Muscle of leg (tissue), 11 donors: Measurements from ENCODE around the gene TRAPPC2. TPM values are rescaled to one million over a fixed set of nuclear protein-coding genes. Genes with fewer than 3 reads are reported as not detected.

ENCODE experiments used
- DNase-seq: peaks from one replicate; pipeline ENCODE4 v3.0.0; 2013
- H3K27ac ChIP-seq: one replicate; pipeline ENCODE4 v1.5.1; 2013; ENCODE audit warnings: mild to moderate bottlenecking, low read length, control low read depth
- H3K27me3 ChIP-seq: one replicate; pipeline ENCODE4 v1.6.1; 2013; ENCODE audit warnings: low read length; ENCODE audit not compliant: control insufficient read depth, insufficient read depth
- H3K36me3 ChIP-seq: one replicate; pipeline ENCODE4 v1.6.1; 2013; ENCODE audit warnings: low read length; ENCODE audit not compliant: control insufficient read depth, insufficient read depth
- H3K4me1 ChIP-seq: one replicate; pipeline ENCODE4 v1.6.1; 2013; ENCODE audit warnings: low read length; ENCODE audit not compliant: control insufficient read depth, insufficient read depth
- H3K4me3 ChIP-seq: one replicate; pipeline ENCODE4 v1.5.1; 2013; ENCODE audit warnings: low read length, control low read depth
- H3K9me3 ChIP-seq: replicated peaks from 2 replicates; pipeline ENCODE4 v1.6.1; 2013; ENCODE audit warnings: low read depth, low read length; ENCODE audit not compliant: control insufficient read depth
- WGBS: methylation state at CpG from one replicate; pipeline ENCODE4 v1.1.5; 2013; ENCODE audit warnings: missing lambda C conversion rate; ENCODE audit not compliant: insufficient coverage; 5-methylcytosine and 5-hydroxymethylcytosine counted together
- polyA plus RNA-seq, 8 donors: library from polyadenylated mRNA; unstranded; fragments of 120-200 nt; gene quantifications; one replicate each; pipeline versions ENCODE4 v1.2.1 to v1.2.3, GENCODE V29; 2013; ENCODE audit warnings: inconsistent platforms in 1 of 8, low replicate concordance in 1 of 8; ENCODE audit not compliant: insufficient read length in 8 of 8, insufficient read depth in 1 of 8
- total RNA-seq: library from RNA; stranded (reverse); fragments of 120-200 nt; gene quantifications from one replicate; pipeline ENCODE4 v1.2.4, GENCODE V29; 2013

Gene TRAPPC2
- total and polyA plus RNA-seq, 9 donors: 8.1 to 20.9 (median 11.2) TPM

- DNase-seq: no peak
- WGBS: 47% methylated on average over 2 of the region's 5 CpGs
- peaks cover 23% of the 10 kb centered on the region for H3K27me3 ChIP-seq
- no peak overlapping the region for H3K4me3 ChIP-seq
- H3K27ac ChIP-seq: no peak overlapping the region
- peaks cover 4% of the 10 kb centered on the region for H3K4me1 ChIP-seq
- peaks cover 5% of the 10 kb centered on the region for H3K36me3 ChIP-seq
- no peaks in the 10 kb centered on the region for H3K9me3 ChIP-seq
These were observed 32.2 kb downstream of the TRAPPC2 start for GRCh38 chrX:13702111-13702789.

GRCh38 chrX:13700380-13700779, 34.0 kb downstream of the TRAPPC2 start:
- Histone ChIP-seq H3K4me3 (no peak overlapping the region), H3K27ac (no peak overlapping the region), H3K27me3 (peaks cover 33% of the 10 kb centered on the region), H3K4me1 (peaks cover 4% of the 10 kb centered on the region), H3K9me3 (no peaks in the 10 kb centered on the region), H3K36me3 (peaks cover 5% of the 10 kb centered on the region)
- no peak for DNase-seq
- 20% methylated on average over 1 of the region's 4 CpGs for WGBS

- H3K9me3 ChIP-seq: no peaks in the 10 kb centered on the region
- DNase-seq: no peak
- no peak overlapping the region for H3K4me3 ChIP-seq
- peaks cover 5% of the 10 kb centered on the region for H3K36me3 ChIP-seq
- no peak overlapping the region for H3K27ac ChIP-seq
- peaks cover 11% of the 10 kb centered on the region for H3K4me1 ChIP-seq
- H3K27me3 ChIP-seq: peaks cover 37% of the 10 kb centered on the region
- WGBS: 79% methylated on average over 2 of the region's 7 CpGs
These were observed 35.1 kb downstream of the TRAPPC2 start for GRCh38 chrX:13699183-13699826.

GRCh38 chrX:13698432-13698831, 36.0 kb downstream of the TRAPPC2 start:
- H3K27me3 ChIP-seq: peaks cover 33% of the 10 kb centered on the region
- no peak overlapping the region for H3K27ac ChIP-seq

GRCh38 chrX:13697976-13698375, 36.4 kb downstream of the TRAPPC2 start:
- Histone ChIP-seq H3K4me3 (no peak overlapping the region), H3K4me1 (peaks cover 11% of the 10 kb centered on the region), H3K9me3 (no peaks in the 10 kb centered on the region), H3K27me3 (peaks cover 33% of the 10 kb centered on the region), H3K27ac (no peak overlapping the region), H3K36me3 (peaks cover 5% of the 10 kb centered on the region)
- DNase-seq: no peak
- no CpG with 5 or more reads among the region's 1 CpG for WGBS

More at GRCh38 chrX:13698432-13698831, 36.0 kb downstream of the TRAPPC2 start:
- no peak for DNase-seq
- no CpG with 5 or more reads among the region's 1 CpG for WGBS
- H3K9me3 ChIP-seq: no peaks in the 10 kb centered on the region
- no peak overlapping the region for H3K4me3 ChIP-seq
- H3K4me1 ChIP-seq: peaks cover 11% of the 10 kb centered on the region
- H3K36me3 ChIP-seq: peaks cover 5% of the 10 kb centered on the region

- no peak overlapping the region for H3K4me3 ChIP-seq
- H3K9me3 ChIP-seq: no peaks in the 10 kb centered on the region
- peaks cover 5% of the 10 kb centered on the region for H3K36me3 ChIP-seq
- no peak for DNase-seq
- no peak overlapping the region for H3K27ac ChIP-seq
- no CpG with 5 or more reads among the region's 2 CpGs for WGBS
- peaks cover 33% of the 10 kb centered on the region for H3K27me3 ChIP-seq
- H3K4me1 ChIP-seq: peaks cover 11% of the 10 kb centered on the region
These were observed 37.0 kb downstream of the TRAPPC2 start for GRCh38 chrX:13697455-13697854.

- no peaks in the 10 kb centered on the region for H3K36me3 ChIP-seq
- peaks cover 36% of the 10 kb centered on the region for H3K27me3 ChIP-seq
- H3K4me1 ChIP-seq: peaks cover 11% of the 10 kb centered on the region
- H3K9me3 ChIP-seq: no peaks in the 10 kb centered on the region
- 59% methylated on average over 2 of the region's 4 CpGs for WGBS
- DNase-seq: no peak
- no peak overlapping the region for H3K4me3 ChIP-seq
- H3K27ac ChIP-seq: no peak overlapping the region
These were observed 38.8 kb downstream of the TRAPPC2 start for GRCh38 chrX:13695601-13696115.

- peaks cover 11% of the 10 kb centered on the region for H3K4me1 ChIP-seq
- 25% methylated on average over 5 of the region's 8 CpGs for WGBS
- peaks cover 35% of the 10 kb centered on the region for H3K27me3 ChIP-seq
- H3K27ac ChIP-seq: peak overlapping the region; percentile 32
- no peaks in the 10 kb centered on the region for H3K36me3 ChIP-seq
- H3K4me3 ChIP-seq: no peak overlapping the region
- DNase-seq: peak; percentile 41
- no peaks in the 10 kb centered on the region for H3K9me3 ChIP-seq
These were observed 39.4 kb downstream of the TRAPPC2 start for GRCh38 chrX:13694983-13695382.

- DNase-seq: no peak
- Histone ChIP-seq H3K4me3 (no peak overlapping the region), H3K27ac (no peak overlapping the region), H3K4me1 (peaks cover 11% of the 10 kb centered on the region), H3K27me3 (peaks cover 35% of the 10 kb centered on the region), H3K9me3 (no peaks in the 10 kb centered on the region), H3K36me3 (no peaks in the 10 kb centered on the region)
- WGBS: no CpG with 5 or more reads among the region's 2 CpGs
These were observed 40.1 kb downstream of the TRAPPC2 start for GRCh38 chrX:13694359-13694758.

GRCh38 chrX:13693341-13693961, 41.0 kb downstream of the TRAPPC2 start:
- no peak overlapping the region for H3K4me3 ChIP-seq
- H3K9me3 ChIP-seq: no peaks in the 10 kb centered on the region
- no peak for DNase-seq
- H3K27me3 ChIP-seq: peaks cover 42% of the 10 kb centered on the region
- H3K4me1 ChIP-seq: peaks cover 11% of the 10 kb centered on the region
- 54% methylated on average over 5 of the region's 7 CpGs for WGBS
- H3K36me3 ChIP-seq: no peaks in the 10 kb centered on the region
- no peak overlapping the region for H3K27ac ChIP-seq
